Thyroid gland (tissue), 4 donors: ENCODE measurements around the gene MAP2K4. TPM values are rescaled to one million over a fixed set of nuclear protein-coding genes. Genes with fewer than 3 reads are reported as not detected.

Experiments used
- DNase-seq, 2 donors: peaks; one replicate each; pipeline ENCODE4 v3.0.0-alpha.2; 2019
- H3K27ac ChIP-seq, 3 donors: fragments of 200-600 bp; sonication (generic); 1 replicate in 2 of 3; 2 replicates in 1 of 3; pipeline ENCODE4 v1.5.1; 2016 to 2019; ENCODE audit warnings: mild to moderate bottlenecking in 1 of 3, moderate library complexity in 1 of 3
- H3K27me3 ChIP-seq: fragments of 200-600 bp; sonication (generic); one replicate; pipeline ENCODE4 v1.5.1; 2019
- H3K36me3 ChIP-seq, 2 donors: fragments of 200-600 bp; sonication (generic); one replicate each; pipeline ENCODE4 v1.5.1; 2016 to 2019
- H3K4me1 ChIP-seq, 2 donors: fragments of 200-600 bp; sonication (generic); one replicate each; pipeline ENCODE4 v1.5.1; 2017 to 2019
- H3K4me3 ChIP-seq, 3 donors: fragments of 200-600 bp; sonication (generic); replicated peaks in 1 of 3; 1 replicate in 2 of 3; 2 replicates in 1 of 3; pipeline ENCODE4 v1.5.1; 2016; ENCODE audit warnings: mild to moderate bottlenecking in 1 of 3
- H3K9me3 ChIP-seq: fragments of 200-600 bp; sonication (generic); one replicate; pipeline ENCODE4 v1.5.1; 2017
- POLR2A ChIP-seq, 2 donors: fragments of 450-650 bp; IDR thresholded peaks; one replicate each; pipeline ENCODE4 v1.6.1; 2017; ENCODE audit warnings: antibody characterized with exemption in 2 of 2, mild to moderate bottlenecking in 2 of 2, moderate library complexity in 1 of 2
- WGBS, 2 donors: methylation state at CpG; one replicate each; pipeline ENCODE4 v1.1.5; 2017; 5-methylcytosine and 5-hydroxymethylcytosine counted together
- intact Hi-C: fragments of 100-400 bp; cut with DNase I; formaldehyde crosslinking; loops from one replicate; pipeline ENCODE4 v1.15.1; 2023
- total RNA-seq, 4 donors: library from RNA; depleted of rRNA; stranded (reverse); fragments of >200 nt; gene quantifications; one replicate each; pipeline ENCODE4 v1.2.3, GENCODE V29; 2016
- TF ChIP-seq, protein P1 (sequence below), 6 experiments: fragments of 200-600 bp in 3 of 6; fragments of 450-650 bp in 3 of 6; sonication (generic) in 3 of 6; IDR thresholded peaks; one replicate each; pipeline ENCODE4 v1.5.1; 2016 to 2019; ENCODE audit warnings: antibody characterized with exemption in 6 of 6, mild to moderate bottlenecking in 2 of 6, inconsistent platforms in 1 of 6, moderate library complexity in 1 of 6

Gene MAP2K4
- total RNA-seq, 4 donors from 2014 or later = 41.6 to 53.2 (median 47.8) TPM

DNA sequence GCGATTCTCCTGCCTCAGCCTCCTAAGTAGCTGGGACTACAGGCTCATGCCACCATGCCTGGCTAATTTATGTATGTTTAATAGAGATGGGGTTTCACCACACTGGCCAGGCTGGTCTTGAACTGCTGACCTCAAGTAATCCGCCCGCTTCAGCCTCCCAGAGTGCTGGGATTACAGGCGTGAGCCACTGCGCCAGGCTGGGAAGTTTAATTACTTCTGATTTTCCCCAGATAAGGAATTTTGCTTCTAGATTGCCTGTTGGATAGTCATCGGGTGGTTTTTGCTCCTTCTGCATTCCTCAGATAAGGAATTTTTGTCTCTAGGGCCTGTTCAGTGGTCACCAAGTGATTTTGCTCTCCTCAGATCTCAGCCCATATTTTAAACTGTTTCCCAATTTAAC, 112.5 kb downstream of the MAP2K4 start:
- Histone ChIP-seq H3K27me3 (no peaks in the 10 kb centered on the region), H3K4me3 (no peak overlapping the region), H3K36me3 (peaks cover 4 to 6% of the 10 kb centered on the region in 2 donors), H3K9me3 (no peaks in the 10 kb centered on the region), H3K27ac (no peak overlapping the region), H3K4me1 (no peaks in the 10 kb centered on the region)
- intact Hi-C loops = no loop called here
- 82 to 83% methylated on average over 6 of the region's 6 CpGs for WGBS, 2 donors
- TF ChIP-seq POLR2A (IDR thresholded peaks at IDR 0.05) = no peak
- TF ChIP-seq, protein P1, sequence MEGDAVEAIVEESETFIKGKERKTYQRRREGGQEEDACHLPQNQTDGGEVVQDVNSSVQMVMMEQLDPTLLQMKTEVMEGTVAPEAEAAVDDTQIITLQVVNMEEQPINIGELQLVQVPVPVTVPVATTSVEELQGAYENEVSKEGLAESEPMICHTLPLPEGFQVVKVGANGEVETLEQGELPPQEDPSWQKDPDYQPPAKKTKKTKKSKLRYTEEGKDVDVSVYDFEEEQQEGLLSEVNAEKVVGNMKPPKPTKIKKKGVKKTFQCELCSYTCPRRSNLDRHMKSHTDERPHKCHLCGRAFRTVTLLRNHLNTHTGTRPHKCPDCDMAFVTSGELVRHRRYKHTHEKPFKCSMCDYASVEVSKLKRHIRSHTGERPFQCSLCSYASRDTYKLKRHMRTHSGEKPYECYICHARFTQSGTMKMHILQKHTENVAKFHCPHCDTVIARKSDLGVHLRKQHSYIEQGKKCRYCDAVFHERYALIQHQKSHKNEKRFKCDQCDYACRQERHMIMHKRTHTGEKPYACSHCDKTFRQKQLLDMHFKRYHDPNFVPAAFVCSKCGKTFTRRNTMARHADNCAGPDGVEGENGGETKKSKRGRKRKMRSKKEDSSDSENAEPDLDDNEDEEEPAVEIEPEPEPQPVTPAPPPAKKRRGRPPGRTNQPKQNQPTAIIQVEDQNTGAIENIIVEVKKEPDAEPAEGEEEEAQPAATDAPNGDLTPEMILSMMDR (IDR thresholded peaks at IDR 0.05) = no peak
- no peak for DNase-seq

DNA sequence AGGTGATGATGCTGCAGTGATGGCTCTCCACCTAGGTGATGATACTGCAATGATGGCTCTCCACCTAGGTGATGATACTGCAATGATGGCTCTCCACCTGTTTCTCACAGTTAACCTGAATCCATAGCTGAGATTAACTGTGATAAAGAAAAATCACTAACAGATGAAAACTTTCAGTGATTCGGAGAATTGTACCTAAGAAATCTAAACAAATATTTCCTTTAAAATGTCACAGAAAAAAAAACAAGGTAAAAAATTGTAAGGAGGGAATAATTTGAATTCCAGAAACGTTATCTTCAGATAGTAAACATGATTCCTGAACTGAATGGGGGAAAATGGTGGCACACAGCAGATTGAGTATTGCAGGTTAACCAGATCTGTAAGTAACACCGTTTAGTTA, 113.4 kb downstream of the MAP2K4 start:
- Histone ChIP-seq H3K27ac (no peak overlapping the region), H3K36me3 (peaks cover 2 to 4% of the 10 kb centered on the region in 2 donors), H3K9me3 (no peaks in the 10 kb centered on the region), H3K27me3 (no peaks in the 10 kb centered on the region), H3K4me3 (no peak overlapping the region), H3K4me1 (no peaks in the 10 kb centered on the region)
- DNase-seq = no peak
- TF ChIP-seq, protein P1 (IDR thresholded peaks at IDR 0.05) = no peak
- no peak for TF ChIP-seq POLR2A (IDR thresholded peaks at IDR 0.05)
- intact Hi-C loops = no loop called here
- WGBS, 2 donors = 76 to 93% methylated on average over 3 of the region's 3 CpGs

DNA sequence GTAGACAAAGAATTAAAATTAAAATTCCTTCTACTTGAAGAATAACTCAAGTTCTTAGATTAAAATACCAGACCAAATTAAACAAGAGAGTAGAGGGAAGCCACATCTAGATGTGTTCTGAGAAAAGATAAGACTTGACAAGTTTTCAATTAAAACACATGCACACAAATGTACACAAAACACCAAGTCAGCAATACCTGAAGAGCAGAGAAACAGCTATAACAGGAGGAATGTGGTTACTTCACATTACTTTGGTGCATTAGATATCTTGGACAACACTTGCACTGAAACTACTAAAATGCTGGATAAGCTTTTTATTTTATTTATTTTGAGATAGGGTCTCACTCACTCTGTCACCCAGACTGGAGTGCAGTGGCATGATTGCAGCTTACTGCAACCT, 113.9 kb downstream of the MAP2K4 start:
- no peak for DNase-seq
- no peaks in the 10 kb centered on the region for H3K36me3 ChIP-seq
- TF ChIP-seq, protein P1 (IDR thresholded peaks at IDR 0.05) = no peak
- TF ChIP-seq POLR2A (IDR thresholded peaks at IDR 0.05) = no peak
- H3K27ac ChIP-seq = no peak overlapping the region
- H3K4me1 ChIP-seq = no peaks in the 10 kb centered on the region
- H3K4me3 ChIP-seq = no peak overlapping the region
- intact Hi-C loops = no loop called here
- no peaks in the 10 kb centered on the region for H3K27me3 ChIP-seq
- no peaks in the 10 kb centered on the region for H3K9me3 ChIP-seq

DNA sequence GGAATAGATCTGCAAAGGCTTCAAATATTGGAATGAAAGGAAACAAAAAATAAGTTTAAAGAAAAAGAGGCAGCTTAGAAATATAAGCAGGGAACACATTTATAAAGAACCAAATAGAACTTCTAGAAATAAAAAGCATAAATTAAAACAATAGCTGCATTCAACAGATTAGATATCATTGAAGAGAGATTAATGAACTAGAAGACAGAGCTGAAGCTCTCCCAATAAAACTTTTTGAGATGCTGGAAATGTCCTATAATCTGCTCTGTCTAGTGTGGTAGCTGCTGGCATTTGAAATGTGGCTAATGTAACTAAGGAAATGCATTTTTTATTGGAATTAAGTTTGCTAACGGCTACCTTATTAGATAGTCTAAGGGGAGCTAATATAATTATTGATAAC, 115.6 kb downstream of the MAP2K4 start:
- no peaks in the 10 kb centered on the region for H3K27me3 ChIP-seq
- no peaks in the 10 kb centered on the region for H3K4me1 ChIP-seq
- no peaks in the 10 kb centered on the region for H3K9me3 ChIP-seq
- H3K36me3 ChIP-seq = peaks cover 5 to 6% of the 10 kb centered on the region in 2 donors
- TF ChIP-seq, protein P1 (IDR thresholded peaks at IDR 0.05) = no peak
- no peak for TF ChIP-seq POLR2A (IDR thresholded peaks at IDR 0.05)
- DNase-seq = no peak
- no peak overlapping the region for H3K27ac ChIP-seq
- 92 to 96% methylated on average over 1 of the region's 1 CpG for WGBS, 2 donors
- intact Hi-C loops = no loop called here
- no peak overlapping the region for H3K4me3 ChIP-seq

DNA sequence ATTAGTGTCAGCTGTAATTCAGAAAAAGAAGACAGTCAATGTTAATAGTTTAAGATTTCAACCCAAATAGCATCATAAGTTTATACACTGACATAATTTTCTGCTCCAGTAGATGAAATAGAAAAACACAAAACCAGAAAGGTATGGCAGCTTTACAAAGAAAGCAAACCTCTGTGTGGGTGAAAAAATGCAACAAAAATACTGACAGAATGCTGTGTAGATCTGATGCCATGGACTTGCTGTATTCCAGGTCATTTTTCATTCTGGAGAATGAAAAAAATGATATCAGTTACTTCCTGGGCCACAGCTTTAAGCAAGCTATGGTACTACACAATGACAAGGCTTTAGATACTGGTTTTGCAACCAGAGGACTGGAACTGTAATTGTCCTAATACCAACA, 116.0 kb downstream of the MAP2K4 start:
- DNase-seq = no peak
- H3K4me1 ChIP-seq = no peaks in the 10 kb centered on the region
- no peak overlapping the region for H3K4me3 ChIP-seq
- H3K36me3 ChIP-seq = peaks cover 9 to 10% of the 10 kb centered on the region in 2 donors
- H3K27me3 ChIP-seq = no peaks in the 10 kb centered on the region
- TF ChIP-seq, protein P1 (IDR thresholded peaks at IDR 0.05) = no peak
- no peak for TF ChIP-seq POLR2A (IDR thresholded peaks at IDR 0.05)
- no peak overlapping the region for H3K27ac ChIP-seq
- intact Hi-C loops = no loop called here
- H3K9me3 ChIP-seq = no peaks in the 10 kb centered on the region
